Hypothalamus (tissue), 51 donors: Measurements from ENCODE around the gene GEMIN7.
"Not testable (repeated sequence)": the region's sequence is repeated elsewhere in the genome, so short reads cannot be mapped to it uniquely, and the experiment has no call there.

Experiments
- DNase-seq, 51 donors: peaks; one replicate each; lab custom pipeline; 2025; lab: John Stamatoyannopoulos, UW

Gene GEMIN7

DNA sequence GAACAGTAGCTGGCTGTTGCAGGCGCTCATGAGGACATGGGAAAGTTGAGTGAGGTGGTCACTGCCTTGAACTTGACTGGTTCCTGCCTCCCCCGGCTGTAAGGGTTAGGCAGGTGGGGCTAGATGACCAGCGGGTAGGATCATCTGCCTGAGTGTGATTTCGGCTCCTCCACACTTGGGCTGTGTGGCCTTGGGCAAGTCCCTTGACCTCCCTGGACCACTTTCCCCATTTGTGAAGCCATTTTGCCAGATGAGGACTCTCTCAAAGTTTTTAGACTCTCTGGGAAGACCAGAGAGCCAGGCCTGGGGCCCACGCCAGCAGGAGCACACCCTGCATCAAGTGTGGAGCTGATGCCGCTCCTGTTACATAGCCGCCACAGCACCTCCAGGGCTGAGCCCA lies 23.4 kb downstream of the GEMIN7 start:
- no peak for DNase-seq

GRCh38 chr19:45103156-45103507 lies 24.1 kb downstream of the GEMIN7 start:
- peak in 10 of 51 donors; percentile 8 to 73 (median 22) for DNase-seq

GRCh38 chr19:45103508-45104319 lies 24.7 kb downstream of the GEMIN7 start:
- DNase-seq: peak in 5 of 51 donors; percentile 8 to 27 (median 14)

DNA sequence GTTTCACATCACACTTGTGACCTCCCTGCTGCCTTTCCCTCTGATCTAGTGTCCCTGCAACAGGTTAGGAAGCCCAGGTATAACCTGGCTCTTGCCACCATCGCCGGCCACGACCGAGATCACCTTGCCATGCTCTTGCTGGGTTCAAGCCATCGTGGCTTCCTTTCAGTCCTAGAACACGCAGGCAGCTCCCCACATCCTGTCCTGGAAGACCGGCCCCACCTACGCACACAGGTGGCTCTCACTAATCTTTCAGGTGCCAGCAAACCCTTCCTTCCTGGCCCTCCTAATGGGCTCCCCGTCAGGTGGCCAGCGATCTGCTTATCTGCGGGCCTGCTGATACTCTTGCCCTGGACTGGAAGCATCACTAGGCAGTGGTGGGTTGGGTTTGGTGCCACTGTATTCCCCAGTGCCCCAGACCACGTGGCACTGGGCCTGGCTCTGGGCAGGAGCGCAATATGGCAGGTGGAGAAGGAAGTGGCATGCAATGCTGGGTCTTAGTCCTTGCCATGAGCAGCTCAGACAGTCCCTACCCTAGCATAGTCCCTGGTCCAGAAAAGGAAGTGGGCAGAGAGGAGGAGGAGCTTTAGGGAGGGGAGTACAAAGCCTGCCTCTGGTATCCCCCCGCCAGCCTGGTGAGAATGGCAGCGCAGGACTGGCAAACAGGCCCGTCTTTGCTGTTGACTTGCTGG lies 25.7 kb downstream of the GEMIN7 start:
- no peak for DNase-seq

GRCh38 chr19:45106363-45106762 lies 27.3 kb downstream of the GEMIN7 start:
- not testable (repeated sequence) for DNase-seq

DNA sequence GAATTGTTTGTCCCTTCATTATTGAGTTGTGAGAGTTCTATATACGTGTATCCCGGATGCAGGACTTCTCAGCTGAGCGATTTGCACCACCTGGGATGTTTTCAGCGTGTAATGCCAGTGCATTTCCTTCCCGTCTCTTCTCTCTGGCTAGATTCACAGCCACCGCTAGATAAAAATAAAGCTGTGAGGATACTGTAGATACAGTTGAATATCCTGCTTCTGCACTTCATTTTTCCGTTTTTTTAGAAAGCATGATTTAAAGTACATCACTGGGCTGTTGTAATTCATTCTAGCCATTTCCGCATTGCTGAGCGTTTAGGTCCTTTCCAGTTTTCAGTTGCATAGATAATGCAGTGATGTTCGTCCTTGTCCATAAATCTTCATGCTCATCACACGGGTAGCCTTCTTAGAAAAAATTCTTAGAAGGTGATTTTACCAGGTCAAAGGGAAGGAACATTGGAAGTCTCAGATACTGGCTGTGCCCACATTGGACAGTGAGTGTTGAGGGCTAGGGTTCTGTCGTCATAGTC lies 28.6 kb downstream of the GEMIN7 start:
- DNase-seq: no peak

GRCh38 chr19:45110851-45111266 lies 31.8 kb downstream of the GEMIN7 start:
- DNase-seq: no peak

GRCh38 chr19:45112111-45112827 lies 33.2 kb downstream of the GEMIN7 start:
- DNase-seq: no peak

- DNase-seq: no peak
These were observed 34.6 kb downstream of the GEMIN7 start for GRCh38 chr19:45113628-45114027.

DNA sequence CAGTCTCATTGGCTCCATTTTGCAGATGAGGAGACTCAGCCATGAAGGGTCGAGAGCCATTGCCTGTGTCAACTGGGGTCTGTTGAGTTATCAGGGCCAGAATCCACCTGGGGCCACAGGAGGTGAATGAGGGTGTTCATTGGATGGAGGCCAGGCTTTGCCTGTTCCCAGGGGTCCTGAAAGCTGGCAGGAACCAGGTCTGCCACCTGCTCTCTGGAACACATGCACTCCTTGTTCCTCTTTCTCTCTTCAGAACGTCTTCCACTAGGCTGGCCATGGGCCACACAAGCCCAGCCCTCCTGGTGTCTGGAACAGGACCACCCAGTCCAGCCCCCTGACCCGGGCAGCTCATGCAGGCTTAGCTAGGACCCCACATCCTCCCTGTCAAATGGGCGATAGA lies 35.1 kb downstream of the GEMIN7 start:
- no peak for DNase-seq

GRCh38 chr19:45115809-45116615 lies 37.0 kb downstream of the GEMIN7 start:
- DNase-seq: no peak

DNA sequence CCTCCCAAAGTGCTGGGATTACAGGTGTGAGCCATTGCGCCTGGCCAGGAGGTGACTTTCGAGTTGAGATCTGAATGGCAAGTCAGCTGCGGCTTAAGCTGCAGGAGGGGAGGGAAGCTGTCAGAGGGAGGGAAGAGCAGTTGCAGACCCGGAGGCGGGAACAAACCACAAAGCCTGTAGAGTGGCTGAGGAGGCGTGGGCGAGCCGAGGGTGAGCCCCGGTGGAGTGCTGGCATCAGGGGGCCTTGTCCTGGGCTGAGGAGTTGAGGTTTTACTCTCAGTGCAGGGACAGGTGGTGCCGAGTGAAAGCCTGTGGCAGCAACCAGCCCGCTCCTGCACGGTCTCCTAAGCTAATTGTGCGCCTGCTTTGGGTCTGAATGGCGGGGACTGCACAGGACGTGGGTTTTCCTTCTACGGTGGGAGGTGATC lies 38.1 kb downstream of the GEMIN7 start:
- DNase-seq: no peak

GRCh38 chr19:45117671-45118070 lies 38.6 kb downstream of the GEMIN7 start:
- DNase-seq: peak in 2 of 51 donors; percentile 18 to 25

- DNase-seq: no peak
These were observed 39.0 kb downstream of the GEMIN7 start for GRCh38 chr19:45118106-45118505.

- DNase-seq: not testable (repeated sequence)
These were observed 39.7 kb downstream of the GEMIN7 start for GRCh38 chr19:45118591-45119355.

DNA sequence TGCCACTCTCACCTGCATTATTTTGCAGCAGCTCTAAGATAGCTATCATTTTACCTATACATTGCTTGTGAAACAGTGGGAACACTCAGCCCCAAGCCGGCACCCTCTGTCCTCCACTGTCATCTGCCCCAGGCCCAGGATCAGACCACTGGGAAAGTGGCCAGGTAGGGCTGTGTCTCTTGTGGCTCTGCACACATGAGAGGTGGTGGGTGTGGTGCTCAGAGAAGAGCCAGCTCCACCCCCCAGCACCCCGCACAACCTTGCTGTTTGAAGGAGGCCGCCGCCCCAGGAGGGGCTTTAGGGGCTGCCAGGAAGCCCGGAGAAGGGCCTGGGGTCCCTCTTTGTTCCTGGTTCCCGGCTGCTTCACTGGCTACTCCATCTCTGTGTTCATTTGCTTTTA lies 40.5 kb downstream of the GEMIN7 start:
- no peak for DNase-seq

DNA sequence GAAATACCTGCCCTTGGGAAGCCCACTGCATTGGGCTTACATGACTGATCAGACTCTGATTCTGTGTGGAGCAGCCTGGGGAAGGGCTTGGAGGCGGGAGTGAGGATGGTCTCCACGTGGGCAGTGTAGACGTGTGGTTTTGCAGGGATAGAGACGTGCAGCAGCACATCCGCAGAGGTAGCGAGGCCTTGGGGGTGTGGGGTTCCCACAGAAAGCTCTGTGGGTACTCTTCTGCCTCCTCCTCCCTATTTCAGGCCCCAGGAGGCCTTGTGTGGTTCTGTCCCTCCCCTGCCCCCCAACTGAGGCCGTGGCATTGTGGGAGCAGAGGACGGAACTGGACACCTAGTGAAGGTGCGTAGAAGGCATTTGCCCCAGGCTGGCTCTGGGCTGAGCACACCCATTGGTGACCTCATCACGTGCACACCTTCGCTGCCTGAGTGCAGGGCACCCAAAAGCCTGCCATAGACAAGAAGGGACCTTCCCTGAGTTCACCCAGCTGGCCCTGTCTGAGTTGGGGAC lies 42.8 kb downstream of the GEMIN7 start:
- no peak for DNase-seq

DNA sequence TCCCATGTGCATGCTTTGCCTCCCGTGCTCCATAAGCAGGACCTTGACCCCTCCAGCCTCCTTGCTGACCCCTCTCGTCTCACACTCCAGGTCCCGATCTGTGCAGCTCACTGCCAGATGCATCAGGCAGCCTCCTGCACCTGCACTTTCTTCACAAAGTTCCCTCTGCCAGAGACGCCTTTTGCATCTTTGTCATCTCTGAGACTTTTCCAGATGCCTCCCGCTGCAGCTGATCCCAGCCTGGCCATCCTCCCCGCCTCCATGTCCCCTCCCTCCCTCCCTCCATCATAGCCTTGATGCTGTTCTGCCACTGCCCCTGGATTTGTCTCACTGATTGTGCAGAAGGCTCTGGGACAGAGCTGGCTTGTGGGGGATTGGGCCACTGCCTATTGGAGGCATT lies 43.8 kb downstream of the GEMIN7 start:
- no peak for DNase-seq

DNA sequence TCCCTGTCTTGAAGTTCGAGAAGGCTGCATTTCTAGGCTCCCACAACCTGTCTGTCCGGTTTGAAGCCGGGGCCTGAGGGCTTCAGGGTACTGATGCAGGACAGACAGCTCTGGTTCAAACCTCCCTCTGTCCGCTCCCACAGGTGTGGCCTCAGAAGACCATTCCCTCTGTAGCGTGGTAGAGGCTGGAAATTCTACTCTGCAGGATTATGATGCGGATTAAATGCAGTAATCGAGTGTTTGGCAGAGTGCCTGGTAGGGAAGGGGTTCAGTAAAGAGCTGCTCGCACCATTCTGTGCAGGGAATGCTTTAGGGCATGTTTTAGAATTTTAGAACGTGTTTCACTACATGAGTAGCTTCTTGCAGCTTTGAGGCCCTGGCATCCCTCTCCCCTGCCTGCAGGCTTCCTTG lies 44.4 kb downstream of the GEMIN7 start:
- no peak for DNase-seq
